GM11168 (cell line): ENCODE measurements around the gene TOR1AIP2.
"Not testable (repeated sequence)": the region's sequence is repeated elsewhere in the genome, so short reads cannot be mapped to it uniquely, and the experiment has no call there.

ENCODE experiments used
- in situ Hi-C: fragments of 300-500 bp; cut with MboI; formaldehyde crosslinking; loops from one replicate; pipeline ENCODE4 v1.12.0; 2022; ENCODE audit warnings: low sequenced_read_pairs; ENCODE audit not compliant: unreplicated experiment

The TOR1AIP2 gene

GRCh38 chr1:179810367-179810715 is 67.3 kb downstream of the TOR1AIP2 start:
- in situ Hi-C loops = no loop called here

GRCh38 chr1:179809506-179810366 is 67.9 kb downstream of the TOR1AIP2 start:
- in situ Hi-C loops = loop anchor here (5.0 kb wide), 1 partner anchor 102 kb away; no protein-coding TSS in a partner anchor

GRCh38 chr1:179808503-179808902 is 69.1 kb downstream of the TOR1AIP2 start:
- in situ Hi-C loops = loop anchor here (5.0 kb wide), 1 partner anchor 101 kb away; no protein-coding TSS in a partner anchor

DNA sequence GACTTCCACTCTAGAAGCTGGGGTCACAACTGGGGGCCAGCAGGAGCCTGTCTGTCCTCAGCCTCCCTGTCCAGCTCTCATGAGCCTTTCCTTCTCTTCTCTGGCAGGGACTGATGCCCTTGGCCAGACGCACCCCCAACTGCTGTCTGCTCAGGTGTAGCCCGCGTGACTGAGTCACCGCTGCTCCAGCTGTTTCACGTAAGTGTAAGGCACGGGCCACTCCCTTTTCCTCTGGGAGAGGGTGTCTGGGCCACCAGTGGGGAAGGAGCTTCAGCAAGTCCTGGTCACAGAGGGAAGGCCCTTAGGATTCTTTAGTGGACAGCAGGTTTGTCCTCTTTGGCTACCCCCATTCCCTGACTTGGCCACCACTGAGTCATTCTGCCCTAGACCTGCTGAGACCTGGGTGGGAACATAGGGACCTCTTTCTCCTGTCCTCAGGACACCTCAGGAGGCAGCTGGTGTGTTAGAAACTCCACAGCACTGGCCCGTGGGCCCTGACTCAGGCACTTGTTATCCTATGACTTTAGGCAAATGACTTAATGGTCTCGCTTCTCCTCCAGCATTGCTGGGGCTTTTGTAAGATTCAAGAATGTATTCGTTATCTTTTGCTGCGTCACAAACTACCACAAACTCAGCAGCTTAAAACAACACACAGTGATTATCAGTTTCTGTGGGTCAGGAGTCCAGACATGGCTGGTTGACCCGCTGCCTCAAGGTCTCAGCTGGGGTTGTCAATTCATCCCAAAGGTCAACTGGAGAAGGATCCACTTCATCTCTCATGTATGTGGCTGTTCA is 69.7 kb downstream of the TOR1AIP2 start:
- in situ Hi-C loops = loop anchor here (5.0 kb wide), 1 partner anchor 101 kb away; no protein-coding TSS in a partner anchor

DNA sequence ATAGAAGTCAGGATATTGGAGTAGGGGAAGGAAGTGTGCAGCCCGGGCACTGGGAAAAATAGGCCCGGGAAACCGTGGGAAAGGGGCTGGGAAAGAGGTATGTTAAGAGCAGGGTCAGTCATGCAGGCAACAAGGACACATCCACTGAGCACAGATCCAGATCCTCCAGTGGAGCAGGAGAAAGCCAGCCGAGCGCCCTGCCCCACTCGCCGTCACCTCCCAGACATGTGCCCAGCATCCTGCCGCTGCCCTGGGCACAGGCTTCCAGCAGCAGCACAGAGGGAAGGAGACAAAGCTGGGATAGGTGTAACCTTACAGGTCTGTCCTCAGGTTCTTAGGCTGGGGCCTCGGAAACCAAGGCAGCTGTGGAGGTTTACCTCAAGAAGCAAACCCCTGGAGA is 70.3 kb downstream of the TOR1AIP2 start:
- in situ Hi-C loops = loop anchor here (5.0 kb wide), 1 partner anchor 100 kb away; no protein-coding TSS in a partner anchor

GRCh38 chr1:179806333-179806732 is 71.3 kb downstream of the TOR1AIP2 start:
- in situ Hi-C loops = loop anchor here (5.0 kb wide), 1 partner anchor 99 kb away; no protein-coding TSS in a partner anchor

GRCh38 chr1:179805291-179806195 is 72.1 kb downstream of the TOR1AIP2 start:
- in situ Hi-C loops = loop anchor here (5.0 kb wide), 1 partner anchor 98 kb away; no protein-coding TSS in a partner anchor

- in situ Hi-C loops = not testable (repeated sequence)
Measured at GRCh38 chr1:179804417-179804816, 73.2 kb downstream of the TOR1AIP2 start.

GRCh38 chr1:179803918-179804317 is 73.7 kb downstream of the TOR1AIP2 start:
- in situ Hi-C loops = no loop called here

DNA sequence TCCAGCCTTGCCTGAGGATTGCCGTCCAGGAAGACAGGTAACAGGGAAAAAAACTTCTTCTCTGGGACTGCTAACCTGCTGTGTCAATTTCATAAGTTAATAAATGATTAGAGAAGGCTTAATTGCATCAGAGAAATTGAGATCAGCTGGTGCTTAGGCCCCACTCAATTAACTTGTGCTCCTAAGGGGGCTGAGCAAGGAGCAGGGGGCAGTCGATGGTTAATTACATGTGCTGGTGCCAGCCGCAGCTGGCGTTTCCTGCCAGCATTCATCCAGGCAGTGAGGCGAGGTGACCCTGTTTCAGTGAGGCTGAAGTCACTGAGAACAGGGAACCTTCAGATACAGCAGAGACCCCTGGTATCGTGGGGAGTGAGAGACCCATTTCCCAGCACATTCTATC is 74.5 kb downstream of the TOR1AIP2 start:
- in situ Hi-C loops = no loop called here

- in situ Hi-C loops = no loop called here
Measured at GRCh38 chr1:179800481-179800880, 77.1 kb downstream of the TOR1AIP2 start.

DNA sequence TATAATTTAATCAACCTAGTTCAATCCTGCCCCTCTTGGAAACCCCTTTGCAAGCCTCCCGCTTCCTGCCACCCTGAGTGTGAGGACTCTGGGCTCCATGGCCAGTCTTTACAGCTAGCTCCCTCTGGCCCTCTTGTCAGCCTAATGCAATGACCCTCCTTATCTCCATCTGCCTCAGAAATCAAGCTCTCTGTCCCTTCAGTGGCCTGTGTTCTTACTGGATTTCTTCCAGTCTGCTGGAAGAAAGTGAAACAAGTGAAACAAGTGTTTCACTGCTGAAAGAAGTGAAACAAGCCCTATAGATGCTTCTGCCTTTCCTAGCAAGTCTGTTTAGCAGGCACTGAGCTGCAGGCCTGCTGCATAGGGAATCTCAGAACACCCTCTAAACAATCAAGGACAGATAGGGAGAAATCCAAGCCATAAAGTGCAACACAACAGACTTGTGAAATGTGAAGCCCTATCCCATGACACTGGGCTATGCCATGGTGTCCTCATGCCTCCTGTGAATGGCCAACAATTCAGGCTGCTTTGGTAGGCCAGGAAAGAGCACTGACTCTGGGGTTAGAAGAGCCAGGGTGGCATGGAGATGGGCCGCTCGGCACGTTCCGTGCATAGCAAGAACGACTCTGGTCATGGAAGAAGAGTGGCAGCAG is 78.6 kb downstream of the TOR1AIP2 start:
- in situ Hi-C loops = loop anchor here (25.0 kb wide), 1 partner anchor 412 kb away; no protein-coding TSS in a partner anchor

DNA sequence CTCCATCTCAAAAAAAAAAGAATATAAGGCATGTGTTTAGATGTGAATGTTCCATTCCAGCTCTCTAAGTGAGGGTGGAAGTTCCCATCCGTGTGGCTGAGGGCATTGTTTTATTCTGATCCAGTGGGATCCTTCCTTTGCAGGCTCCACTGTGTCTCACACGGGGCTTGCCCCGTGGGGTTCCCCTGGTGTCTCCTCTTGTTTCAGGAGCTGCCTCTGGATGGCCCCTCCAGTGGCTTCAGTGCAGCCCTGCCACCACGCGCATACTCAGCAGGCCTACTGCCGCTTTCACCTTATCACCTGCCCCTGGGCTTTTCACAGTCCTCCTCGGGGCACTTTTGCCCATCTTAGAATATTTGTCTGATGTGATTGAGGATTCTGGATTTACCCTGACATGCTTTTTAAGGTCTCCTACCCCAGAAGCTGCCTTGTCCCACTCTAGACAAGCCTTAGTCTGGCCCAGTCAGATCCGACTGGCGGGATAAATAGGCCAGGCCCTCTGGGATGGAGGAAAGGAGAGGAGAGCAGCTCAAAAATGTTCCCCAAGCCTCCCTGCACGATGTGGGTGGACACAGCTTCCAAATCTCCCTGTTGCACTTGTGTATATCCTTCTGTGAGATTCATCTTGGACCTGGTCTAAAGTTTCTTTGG is 79.3 kb downstream of the TOR1AIP2 start:
- in situ Hi-C loops = loop anchor here (25.0 kb wide), 1 partner anchor 411 kb away; no protein-coding TSS in a partner anchor

DNA sequence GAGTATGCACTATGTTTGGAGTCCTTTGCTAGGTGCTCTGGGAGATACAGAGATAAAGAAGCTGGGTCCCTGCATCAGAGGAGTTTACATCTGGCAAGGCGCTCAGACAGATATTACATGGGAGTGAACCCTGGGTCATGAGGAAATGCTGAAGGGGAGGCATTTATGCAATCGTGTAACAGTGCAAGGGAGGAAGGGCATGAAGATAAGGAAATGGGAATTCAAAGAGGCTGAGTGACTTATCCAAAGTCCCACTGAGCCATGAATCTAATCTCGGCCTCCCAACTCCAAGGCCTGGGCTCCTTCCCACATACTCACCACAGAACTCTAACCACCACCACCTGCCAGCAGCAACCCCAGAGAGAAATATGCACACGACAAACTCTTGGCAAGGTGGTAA is 82.9 kb downstream of the TOR1AIP2 start:
- in situ Hi-C loops = loop anchor here (25.0 kb wide), 1 partner anchor 407 kb away; no protein-coding TSS in a partner anchor

DNA sequence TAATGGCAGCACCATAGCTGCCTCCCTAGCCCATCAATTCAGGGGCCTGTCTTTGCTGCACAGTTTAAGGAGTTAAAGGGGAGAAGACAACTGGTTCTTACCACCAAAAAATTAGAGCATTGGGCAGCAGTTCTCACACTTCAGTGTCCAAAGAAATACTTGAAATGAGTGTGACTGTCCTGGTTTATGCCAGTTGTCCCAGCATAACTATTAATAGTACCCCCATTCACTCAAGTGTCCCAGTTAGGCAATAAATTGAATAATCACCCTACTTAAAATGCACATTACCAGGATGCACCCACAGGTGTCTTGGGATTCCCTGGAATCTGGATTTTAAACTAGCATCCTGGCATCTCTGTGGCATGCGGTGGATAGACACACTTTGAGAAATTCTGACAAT is 83.5 kb downstream of the TOR1AIP2 start:
- in situ Hi-C loops = loop anchor here (25.0 kb wide), 1 partner anchor 407 kb away; no protein-coding TSS in a partner anchor

- in situ Hi-C loops = loop anchor here (25.0 kb wide), 1 partner anchor 406 kb away; no protein-coding TSS in a partner anchor
Measured at GRCh38 chr1:179793281-179793680, 84.3 kb downstream of the TOR1AIP2 start.
